Gastrocnemius medialis (tissue), 4 donors: ENCODE results near the gene MAP3K10.

Source experiments
- CTCF ChIP-seq, 5 experiments: fragments of 450-650 bp in 3 of 5; fragments of 200-600 bp in 2 of 5; sonication (generic) in 2 of 5; IDR thresholded peaks in 4 of 5; conservative IDR thresholded peaks in 1 of 5; 1 replicate in 4 of 5; 2 replicates in 1 of 5; pipeline ENCODE4 v1.5.1; 2016 to 2019; ENCODE audit warnings: antibody characterized with exemption in 5 of 5, mild to moderate bottlenecking in 3 of 5, moderate library complexity in 3 of 5
- POLR2A ChIP-seq, 2 donors: fragments of 450-650 bp; IDR thresholded peaks; one replicate each; pipeline ENCODE4 v1.6.1; 2017; ENCODE audit warnings: antibody characterized with exemption in 2 of 2, mild to moderate bottlenecking in 2 of 2, moderate library complexity in 2 of 2

GRCh38 chr19:40214936-40215335 is 23.7 kb downstream of the MAP3K10 start:
- TF ChIP-seq CTCF (IDR thresholded peaks at IDR 0.05 in 4 of 5, conservative IDR thresholded peaks at IDR 0.05 in 1 of 5) = no peak
- no peak for TF ChIP-seq POLR2A (IDR thresholded peaks at IDR 0.05)
